GM23338 (cell line): ENCODE results near the gene NNMT. TPM values are rescaled to one million over a fixed set of nuclear protein-coding genes. Genes with fewer than 3 reads are reported as not detected.

Source experiments
- ATAC-seq: fragments of 200-7000 bp; cut with Tn5 transposase; 3 replicates; pipeline ENCODE4 v1.9.1; 2020
- DNase-seq: peaks from one replicate; pipeline ENCODE4 v3.0.0-alpha.2; 2015; ENCODE audit warnings: low spot score
- H2AFZ ChIP-seq: fragments of 200-600 bp; sonication (generic); 2 replicates; pipeline ENCODE4 v1.8.0; 2016; ENCODE audit warnings: antibody characterized with exemption, mild to moderate bottlenecking, moderate library complexity
- H3F3A ChIP-seq: fragments of 200-600 bp; sonication (generic); replicated peaks from 2 replicates; pipeline ENCODE4 v1.8.0; 2017; ENCODE audit warnings: antibody characterized with exemption, mixed run types, low read depth
- H3K27ac ChIP-seq: fragments of 200-600 bp; sonication (generic); 2 replicates; pipeline ENCODE4 v1.6.1; 2016; ENCODE audit warnings: low read depth
- H3K27me3 ChIP-seq: fragments of 200-600 bp; sonication (generic); 2 replicates; pipeline ENCODE4 v1.8.0; 2016; ENCODE audit warnings: mild to moderate bottlenecking, mixed run types, moderate library complexity; ENCODE audit not compliant: insufficient read depth
- H3K36me3 ChIP-seq: fragments of 200-600 bp; sonication (generic); 2 replicates; pipeline ENCODE4 v1.8.0; 2016; ENCODE audit warnings: mild to moderate bottlenecking; ENCODE audit not compliant: insufficient read depth
- H3K4me1 ChIP-seq: fragments of 200-600 bp; sonication (generic); 2 replicates; pipeline ENCODE4 v1.8.0; 2016; ENCODE audit warnings: mild to moderate bottlenecking, moderate library complexity; ENCODE audit not compliant: insufficient read depth
- H3K4me2 ChIP-seq: fragments of 200-600 bp; sonication (generic); 2 replicates; pipeline ENCODE4 v1.7.1; 2017; ENCODE audit warnings: mixed run types
- H3K4me3 ChIP-seq: fragments of 200-600 bp; sonication (generic); 2 replicates; pipeline ENCODE4 v1.6.1; 2016; ENCODE audit warnings: mixed run types
- H3K79me2 ChIP-seq: fragments of 200-600 bp; sonication (generic); replicated peaks from 2 replicates; pipeline ENCODE4 v1.8.0; 2017; ENCODE audit warnings: mild to moderate bottlenecking; ENCODE audit not compliant: insufficient read depth
- H3K9me2 ChIP-seq: fragments of 200-600 bp; sonication (generic); 2 replicates; pipeline ENCODE4 v1.8.0; 2017; ENCODE audit not compliant: insufficient read depth
- H4K20me1 ChIP-seq: fragments of 200-600 bp; sonication (generic); replicated peaks from 2 replicates; pipeline ENCODE4 v1.8.0; 2017; ENCODE audit warnings: mild to moderate bottlenecking; ENCODE audit not compliant: insufficient read depth
- H3K27ac Mint-ChIP-seq: 2 replicates; pipeline ENCODE4 v1.8.0; 2020; ENCODE audit warnings: inconsistent platforms, mild to moderate bottlenecking, moderate library complexity, mixed read lengths
- H3K27me3 Mint-ChIP-seq: 3 replicates; pipeline ENCODE4 v1.8.0; 2022; ENCODE audit warnings: low read depth, mild to moderate bottlenecking, moderate library complexity, mixed read lengths, inconsistent platforms; ENCODE audit not compliant: insufficient read depth, poor library complexity
- H3K36me3 Mint-ChIP-seq: 3 replicates; pipeline ENCODE4 v1.8.0; 2021; ENCODE audit warnings: low read depth, mild to moderate bottlenecking, inconsistent platforms, moderate library complexity, mixed read lengths
- H3K4me1 Mint-ChIP-seq: 3 replicates; pipeline ENCODE4 v1.8.0; 2020; ENCODE audit warnings: mild to moderate bottlenecking, inconsistent platforms, mixed read lengths
- H3K4me3 Mint-ChIP-seq: 3 replicates; pipeline ENCODE4 v1.8.0; 2021; ENCODE audit warnings: moderate library complexity, mild to moderate bottlenecking, inconsistent platforms, mixed read lengths
- H3K9me3 Mint-ChIP-seq: 3 replicates; pipeline ENCODE4 v1.8.0; 2020; ENCODE audit warnings: moderate library complexity, mild to moderate bottlenecking, inconsistent platforms, mixed read lengths
- CREB1 ChIP-seq: fragments of 250-450 bp; sonication (Bioruptor Pico); IDR thresholded peaks from 2 replicates; pipeline ENCODE4 v1.5.0; 2020; ENCODE audit warnings: low read depth, mild to moderate bottlenecking, moderate library complexity
- ETS1 ChIP-seq: IDR thresholded peaks from 2 replicates; pipeline ENCODE4 v1.6.1; 2016; ENCODE audit warnings: antibody characterized with exemption
- EZH2 ChIP-seq: fragments of 200-600 bp; sonication (generic); IDR thresholded peaks from one replicate; pipeline ENCODE4 v1.8.0; 2017; ENCODE audit warnings: antibody characterized with exemption, mild to moderate bottlenecking, low read depth; ENCODE audit not compliant: unreplicated experiment
- EZH2phosphoT487 ChIP-seq: fragments of 200-600 bp; sonication (generic); IDR thresholded peaks from one replicate; pipeline ENCODE4 v1.8.1; 2018; ENCODE audit warnings: antibody characterized with exemption; ENCODE audit not compliant: unreplicated experiment
- JUNB ChIP-seq: IDR thresholded peaks from one replicate; pipeline ENCODE4 v1.6.1; 2016; ENCODE audit warnings: antibody characterized with exemption; ENCODE audit not compliant: unreplicated experiment
- NANOG ChIP-seq: IDR thresholded peaks from 2 replicates; pipeline ENCODE4 v1.6.1; 2016; ENCODE audit warnings: antibody characterized with exemption, borderline replicate concordance
- POLR2AphosphoS5 ChIP-seq: IDR thresholded peaks from 2 replicates; pipeline ENCODE4 v1.6.1; 2016; ENCODE audit warnings: antibody characterized with exemption, low read depth
- REST ChIP-seq: IDR thresholded peaks from one replicate; pipeline ENCODE4 v1.6.1; 2018; ENCODE audit warnings: antibody characterized with exemption; ENCODE audit not compliant: unreplicated experiment
- STAT1 ChIP-seq: IDR thresholded peaks from one replicate; pipeline ENCODE4 v1.6.1; 2016; ENCODE audit warnings: antibody characterized with exemption; ENCODE audit not compliant: unreplicated experiment
- ZNF114 ChIP-seq: fragments of 250-450 bp; sonication (Bioruptor Pico); IDR thresholded peaks from 2 replicates; pipeline ENCODE4 v1.5.0; 2020; ENCODE audit warnings: mild to moderate bottlenecking, moderate library complexity
- ZNF331 ChIP-seq: fragments of 250-450 bp; sonication (Bioruptor Pico); IDR thresholded peaks from 2 replicates; pipeline ENCODE4 v1.5.0; 2020; ENCODE audit warnings: low read depth, mild to moderate bottlenecking, moderate library complexity
- polyA plus RNA-seq: library from polyadenylated mRNA; unstranded; fragments of >200 nt; fragmentation: Nextera tagmentation; extraction: Ambion mirVana; gene quantifications from 2 replicates; pipeline ENCODE4 v1.2.1, GENCODE V29; 2016
- total RNA-seq: library from RNA; depleted of rRNA; stranded (reverse); fragments of >200 nt; shearing (Covaris generic); gene quantifications from 2 replicates; pipeline ENCODE4 v1.2.3, GENCODE V29; 2014
- TF ChIP-seq, protein P1 (sequence below): fragments of 250-450 bp; sonication (Bioruptor Pico); IDR thresholded peaks from 2 replicates; pipeline ENCODE4 v1.5.0; 2020; ENCODE audit warnings: mild to moderate bottlenecking, moderate library complexity
- TF ChIP-seq, protein P2 (sequence below), 2 experiments: fragments of 200-600 bp in 1 of 2; sonication (generic) in 1 of 2; conservative IDR thresholded peaks; 2 replicates each; pipeline versions ENCODE4 v1.5.1 to v1.6.1; 2016 to 2017; ENCODE audit warnings: antibody characterized with exemption in 2 of 2, low read depth in 2 of 2, mild to moderate bottlenecking in 2 of 2, moderate library complexity in 1 of 2

Gene NNMT
- total and polyA plus RNA-seq, 2 experiments from 2014 or later = 0.40 TPM; not detected in 1

GRCh38 chr11:114253771-114254170, 42.4 kb upstream of the NNMT start:
- TF ChIP-seq POLR2AphosphoS5 (no peak), NANOG (no peak), ETS1 (no peak), ZNF331 (CRISPR knock-in tag) (no peak), JUNB (no peak), CREB1 (CRISPR knock-in tag) (no peak), STAT1 (no peak), EZH2phosphoT487 (no peak), REST (no peak), ZNF114 (CRISPR knock-in tag) (no peak), EZH2 (no peak)
- TF ChIP-seq, protein P1, sequence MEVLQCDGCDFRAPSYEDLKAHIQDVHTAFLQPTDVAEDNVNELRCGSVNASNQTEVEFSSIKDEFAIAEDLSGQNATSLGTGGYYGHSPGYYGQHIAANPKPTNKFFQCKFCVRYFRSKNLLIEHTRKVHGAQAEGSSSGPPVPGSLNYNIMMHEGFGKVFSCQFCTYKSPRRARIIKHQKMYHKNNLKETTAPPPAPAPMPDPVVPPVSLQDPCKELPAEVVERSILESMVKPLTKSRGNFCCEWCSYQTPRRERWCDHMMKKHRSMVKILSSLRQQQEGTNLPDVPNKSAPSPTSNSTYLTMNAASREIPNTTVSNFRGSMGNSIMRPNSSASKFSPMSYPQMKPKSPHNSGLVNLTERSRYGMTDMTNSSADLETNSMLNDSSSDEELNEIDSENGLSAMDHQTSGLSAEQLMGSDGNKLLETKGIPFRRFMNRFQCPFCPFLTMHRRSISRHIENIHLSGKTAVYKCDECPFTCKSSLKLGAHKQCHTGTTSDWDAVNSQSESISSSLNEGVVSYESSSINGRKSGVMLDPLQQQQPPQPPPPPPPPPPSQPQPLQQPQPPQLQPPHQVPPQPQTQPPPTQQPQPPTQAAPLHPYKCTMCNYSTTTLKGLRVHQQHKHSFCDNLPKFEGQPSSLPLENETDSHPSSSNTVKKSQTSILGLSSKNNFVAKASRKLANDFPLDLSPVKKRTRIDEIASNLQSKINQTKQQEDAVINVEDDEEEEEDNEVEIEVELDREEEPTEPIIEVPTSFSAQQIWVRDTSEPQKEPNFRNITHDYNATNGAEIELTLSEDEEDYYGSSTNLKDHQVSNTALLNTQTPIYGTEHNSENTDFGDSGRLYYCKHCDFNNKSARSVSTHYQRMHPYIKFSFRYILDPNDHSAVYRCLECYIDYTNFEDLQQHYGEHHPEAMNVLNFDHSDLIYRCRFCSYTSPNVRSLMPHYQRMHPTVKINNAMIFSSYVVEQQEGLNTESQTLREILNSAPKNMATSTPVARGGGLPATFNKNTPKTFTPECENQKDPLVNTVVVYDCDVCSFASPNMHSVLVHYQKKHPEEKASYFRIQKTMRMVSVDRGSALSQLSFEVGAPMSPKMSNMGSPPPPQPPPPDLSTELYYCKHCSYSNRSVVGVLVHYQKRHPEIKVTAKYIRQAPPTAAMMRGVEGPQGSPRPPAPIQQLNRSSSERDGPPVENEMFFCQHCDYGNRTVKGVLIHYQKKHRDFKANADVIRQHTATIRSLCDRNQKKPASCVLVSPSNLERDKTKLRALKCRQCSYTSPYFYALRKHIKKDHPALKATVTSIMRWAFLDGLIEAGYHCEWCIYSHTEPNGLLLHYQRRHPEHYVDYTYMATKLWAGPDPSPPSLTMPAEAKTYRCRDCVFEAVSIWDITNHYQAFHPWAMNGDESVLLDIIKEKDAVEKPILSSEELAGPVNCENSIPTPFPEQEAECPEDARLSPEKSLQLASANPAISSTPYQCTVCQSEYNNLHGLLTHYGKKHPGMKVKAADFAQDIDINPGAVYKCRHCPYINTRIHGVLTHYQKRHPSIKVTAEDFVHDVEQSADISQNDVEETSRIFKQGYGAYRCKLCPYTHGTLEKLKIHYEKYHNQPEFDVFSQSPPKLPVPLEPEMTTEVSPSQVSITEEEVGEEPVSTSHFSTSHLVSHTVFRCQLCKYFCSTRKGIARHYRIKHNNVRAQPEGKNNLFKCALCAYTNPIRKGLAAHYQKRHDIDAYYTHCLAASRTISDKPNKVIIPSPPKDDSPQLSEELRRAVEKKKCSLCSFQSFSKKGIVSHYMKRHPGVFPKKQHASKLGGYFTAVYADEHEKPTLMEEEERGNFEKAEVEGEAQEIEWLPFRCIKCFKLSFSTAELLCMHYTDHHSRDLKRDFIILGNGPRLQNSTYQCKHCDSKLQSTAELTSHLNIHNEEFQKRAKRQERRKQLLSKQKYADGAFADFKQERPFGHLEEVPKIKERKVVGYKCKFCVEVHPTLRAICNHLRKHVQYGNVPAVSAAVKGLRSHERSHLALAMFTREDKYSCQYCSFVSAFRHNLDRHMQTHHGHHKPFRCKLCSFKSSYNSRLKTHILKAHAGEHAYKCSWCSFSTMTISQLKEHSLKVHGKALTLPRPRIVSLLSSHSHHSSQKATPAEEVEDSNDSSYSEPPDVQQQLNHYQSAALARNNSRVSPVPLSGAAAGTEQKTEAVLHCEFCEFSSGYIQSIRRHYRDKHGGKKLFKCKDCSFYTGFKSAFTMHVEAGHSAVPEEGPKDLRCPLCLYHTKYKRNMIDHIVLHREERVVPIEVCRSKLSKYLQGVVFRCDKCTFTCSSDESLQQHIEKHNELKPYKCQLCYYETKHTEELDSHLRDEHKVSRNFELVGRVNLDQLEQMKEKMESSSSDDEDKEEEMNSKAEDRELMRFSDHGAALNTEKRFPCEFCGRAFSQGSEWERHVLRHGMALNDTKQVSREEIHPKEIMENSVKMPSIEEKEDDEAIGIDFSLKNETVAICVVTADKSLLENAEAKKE (CRISPR knock-in tag) = no peak
- TF ChIP-seq, protein P2, sequence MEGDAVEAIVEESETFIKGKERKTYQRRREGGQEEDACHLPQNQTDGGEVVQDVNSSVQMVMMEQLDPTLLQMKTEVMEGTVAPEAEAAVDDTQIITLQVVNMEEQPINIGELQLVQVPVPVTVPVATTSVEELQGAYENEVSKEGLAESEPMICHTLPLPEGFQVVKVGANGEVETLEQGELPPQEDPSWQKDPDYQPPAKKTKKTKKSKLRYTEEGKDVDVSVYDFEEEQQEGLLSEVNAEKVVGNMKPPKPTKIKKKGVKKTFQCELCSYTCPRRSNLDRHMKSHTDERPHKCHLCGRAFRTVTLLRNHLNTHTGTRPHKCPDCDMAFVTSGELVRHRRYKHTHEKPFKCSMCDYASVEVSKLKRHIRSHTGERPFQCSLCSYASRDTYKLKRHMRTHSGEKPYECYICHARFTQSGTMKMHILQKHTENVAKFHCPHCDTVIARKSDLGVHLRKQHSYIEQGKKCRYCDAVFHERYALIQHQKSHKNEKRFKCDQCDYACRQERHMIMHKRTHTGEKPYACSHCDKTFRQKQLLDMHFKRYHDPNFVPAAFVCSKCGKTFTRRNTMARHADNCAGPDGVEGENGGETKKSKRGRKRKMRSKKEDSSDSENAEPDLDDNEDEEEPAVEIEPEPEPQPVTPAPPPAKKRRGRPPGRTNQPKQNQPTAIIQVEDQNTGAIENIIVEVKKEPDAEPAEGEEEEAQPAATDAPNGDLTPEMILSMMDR (conservative IDR thresholded peaks at IDR 0.05; ENCODE audit: low read depth in 2 of 2) = no peak

More at GRCh38 chr11:114253771-114254170, 42.4 kb upstream of the NNMT start:
- peaks cover 37% of the 10 kb centered on the region for H3K4me1 Mint-ChIP-seq
- no peak overlapping the region for H3K27ac ChIP-seq
- no peaks in the 10 kb centered on the region for H4K20me1 ChIP-seq
- no peaks in the 10 kb centered on the region for H3K27me3 ChIP-seq
- no peaks in the 10 kb centered on the region for H3K9me3 Mint-ChIP-seq
- H3K4me2 ChIP-seq = no peak overlapping the region
- peaks cover 20% of the 10 kb centered on the region for H3K4me1 ChIP-seq
- H3K36me3 ChIP-seq = no peaks in the 10 kb centered on the region
- no peak for DNase-seq
- H3K36me3 Mint-ChIP-seq = no peaks in the 10 kb centered on the region
- H3K9me2 ChIP-seq = no peaks in the 10 kb centered on the region
- no peak overlapping the region for H2AFZ ChIP-seq
- no peak overlapping the region for H3K4me3 Mint-ChIP-seq
- H3K4me3 ChIP-seq = no peak overlapping the region
- H3F3A ChIP-seq = no peaks in the 10 kb centered on the region
- ATAC-seq = no peak
- H3K27ac Mint-ChIP-seq = no peak overlapping the region
- H3K27me3 Mint-ChIP-seq = peaks cover 6% of the 10 kb centered on the region
- H3K79me2 ChIP-seq = no peaks in the 10 kb centered on the region
